GM18499 (cell line): ENCODE results near the gene CACNB1.

Source experiments
- ATAC-seq: cut with Tn5 transposase; IDR thresholded peaks from one replicate; pipeline ENCODE4 v1.9.1; 2021; ENCODE audit warnings: moderate number of reproducible peaks; ENCODE audit not compliant: insufficient read depth, unreplicated experiment

The CACNB1 gene

DNA sequence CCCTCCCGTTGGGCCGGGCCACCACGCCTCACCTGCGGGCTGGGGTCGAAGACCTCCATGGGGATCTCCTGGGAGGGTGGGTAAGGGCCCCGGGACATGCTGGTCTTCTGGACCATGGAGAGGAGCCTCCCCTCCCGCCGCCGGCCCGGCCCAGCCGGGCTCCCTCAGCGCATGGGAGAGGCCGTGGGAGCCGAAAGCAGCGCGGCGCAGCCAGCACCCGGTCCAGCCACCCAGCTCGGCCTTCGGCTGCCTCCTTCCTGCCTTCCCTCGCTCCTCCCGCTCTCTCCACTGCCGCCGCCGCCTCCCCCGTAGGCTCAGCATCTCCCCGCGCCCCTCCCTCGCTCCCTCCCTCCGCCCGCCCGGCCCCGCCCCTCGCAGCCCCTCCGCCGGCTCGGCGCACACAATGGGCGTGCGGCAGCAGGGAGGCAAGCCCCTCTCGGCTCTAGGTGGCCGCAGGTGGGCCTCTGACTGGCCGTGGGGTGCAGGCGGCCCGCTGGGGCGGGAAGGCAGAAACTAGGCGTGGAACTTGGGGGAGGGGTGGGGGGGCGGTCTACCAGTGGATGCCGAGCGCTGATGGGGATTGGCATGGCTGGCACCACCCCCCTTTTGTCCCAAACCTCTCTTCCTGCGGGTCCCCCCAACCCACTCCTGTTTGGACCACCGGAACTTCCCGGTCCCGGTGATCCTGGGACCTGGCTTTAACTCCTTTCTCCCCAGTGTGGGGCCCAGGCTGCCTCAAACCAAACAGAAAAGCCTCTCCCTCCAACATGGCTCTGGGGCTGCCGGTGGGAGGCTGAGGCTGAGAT lies at the start of gene CACNB1:
TSS of gene CACNB1 (minus strand) at position 290 of the 806 bp plus-strand sequence. CDS start at position 116, 174 bp downstream.
- ATAC-seq: no peak

DNA sequence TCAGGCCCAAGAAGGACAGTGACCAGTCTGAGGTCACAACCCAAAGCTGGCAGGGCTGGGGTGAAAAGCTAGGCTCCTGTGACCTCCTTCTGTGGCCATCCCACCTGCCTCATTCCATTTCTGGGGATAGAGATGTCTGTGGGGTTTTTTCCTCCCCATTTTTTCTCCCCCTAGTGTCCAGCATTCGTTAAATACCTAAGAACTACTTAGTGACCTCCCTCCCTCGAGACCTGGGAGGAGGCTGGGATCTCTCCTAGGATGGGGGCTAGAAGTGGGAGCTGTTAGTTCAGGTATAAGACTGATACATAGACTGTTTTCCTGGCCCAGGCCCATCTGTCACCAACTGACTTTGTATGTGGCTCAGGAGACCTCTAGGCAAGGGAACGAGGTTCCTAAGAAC lies 48.8 kb upstream of the CACNB1 start:
- ATAC-seq: no peak

GRCh38 chr17:39244600-39245570 lies 47.4 kb upstream of the CACNB1 start:
- ATAC-seq: no peak

DNA sequence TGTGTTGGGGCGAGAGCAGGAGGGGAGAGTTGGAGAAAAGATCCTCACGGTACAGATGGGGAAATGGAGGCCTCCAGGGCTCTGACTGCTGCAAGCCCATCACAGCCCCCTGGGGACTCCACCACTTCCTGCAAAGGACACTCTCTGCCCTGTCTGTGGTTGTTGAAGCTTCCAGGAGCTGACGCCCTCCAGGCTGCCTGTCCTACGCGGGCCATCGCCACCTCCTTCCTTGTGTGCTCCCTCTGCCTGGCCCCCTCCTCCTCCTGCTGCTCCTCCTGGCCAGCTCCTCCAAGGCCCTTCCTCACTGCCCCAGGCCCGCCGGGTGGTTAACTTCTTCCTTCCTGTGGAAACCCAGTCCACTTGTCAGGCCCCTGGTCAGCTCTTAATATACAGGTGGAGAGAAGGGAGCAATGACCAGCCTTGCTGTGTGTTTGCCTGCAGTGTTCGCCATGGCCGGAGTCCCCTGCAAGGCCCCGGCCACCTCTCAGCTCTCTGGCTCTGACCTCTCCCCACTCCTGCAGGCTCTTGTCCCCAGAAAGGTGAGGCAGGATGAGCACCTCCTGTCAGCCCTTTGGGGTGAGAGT lies 46.6 kb upstream of the CACNB1 start:
- ATAC-seq: no peak

DNA sequence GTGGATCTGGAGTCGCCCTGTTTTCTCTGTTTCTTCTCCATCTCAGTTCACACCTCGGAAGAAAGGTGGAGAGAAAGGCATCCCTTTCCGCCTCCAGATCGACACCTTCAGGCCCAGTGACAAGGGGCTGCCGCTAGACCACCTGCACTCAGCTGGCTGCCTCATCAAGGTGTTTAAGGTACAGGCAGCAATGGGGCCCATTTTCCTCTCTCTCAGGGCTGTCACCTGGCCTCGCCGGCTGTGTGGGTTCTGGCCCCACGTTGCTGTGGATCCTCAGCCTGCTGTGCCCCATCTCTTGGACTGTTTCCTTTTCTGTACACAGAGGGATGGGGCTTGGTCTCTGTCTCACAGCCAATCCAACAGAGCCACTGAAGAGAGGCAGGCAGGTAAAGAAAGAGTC lies 45.7 kb upstream of the CACNB1 start:
- no peak for ATAC-seq

- no peak for ATAC-seq
Measured at GRCh38 chr17:39240631-39241030, 43.2 kb upstream of the CACNB1 start.

GRCh38 chr17:39239640-39240314 lies 42.3 kb upstream of the CACNB1 start:
- ATAC-seq: no peak

GRCh38 chr17:39238311-39238972 lies 41.0 kb upstream of the CACNB1 start:
- no peak for ATAC-seq

GRCh38 chr17:39237586-39237985 lies 40.1 kb upstream of the CACNB1 start:
- no peak for ATAC-seq

DNA sequence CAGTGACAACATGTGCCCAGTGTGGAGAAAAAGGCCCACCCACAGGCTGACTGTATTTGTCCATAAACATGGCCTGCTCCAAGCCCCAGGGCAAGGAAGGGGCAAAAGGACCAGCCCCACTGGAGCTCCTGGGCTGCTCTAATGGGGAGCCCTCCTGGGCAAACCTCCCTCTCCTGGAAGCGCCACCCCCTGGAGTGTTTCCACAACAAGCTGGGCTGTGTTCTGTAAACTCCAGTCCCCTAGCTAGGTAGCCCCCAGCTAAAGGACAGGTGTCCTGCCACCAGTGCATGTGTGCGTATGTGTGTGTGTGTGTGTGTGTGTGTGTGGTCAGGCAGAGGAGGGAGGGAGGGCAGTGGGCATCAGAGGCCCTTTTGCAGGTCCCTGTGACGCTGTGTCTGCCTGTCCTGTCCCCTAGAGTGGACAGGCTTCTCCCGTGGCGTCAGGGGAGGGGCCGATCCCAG lies 39.5 kb upstream of the CACNB1 start:
- no peak for ATAC-seq

DNA sequence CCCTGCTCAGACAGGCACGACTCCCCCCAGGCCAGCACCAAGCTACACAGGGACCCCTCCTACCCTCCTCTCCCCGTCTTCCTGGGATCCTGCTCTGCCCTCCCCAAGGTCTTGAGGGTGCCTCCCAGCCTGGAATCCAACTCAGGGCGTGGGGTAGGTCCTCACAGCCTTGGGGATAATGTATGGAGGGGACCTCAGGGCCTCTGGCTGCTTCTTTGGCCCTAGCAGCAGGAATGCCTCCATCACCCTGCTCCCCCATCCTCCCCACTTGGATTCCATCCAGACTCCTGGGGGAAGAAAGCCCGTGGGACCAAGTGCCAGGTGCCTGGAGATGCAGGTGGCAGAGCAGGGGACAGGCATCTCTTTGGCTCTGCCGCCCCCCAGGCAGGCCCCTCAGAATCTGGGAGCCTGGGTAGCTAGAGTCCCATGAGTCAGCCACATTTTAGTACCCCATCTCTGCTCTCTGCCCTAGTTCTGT lies 39.0 kb upstream of the CACNB1 start:
- no peak for ATAC-seq

- ATAC-seq: no peak
Measured at GRCh38 chr17:39235555-39236449, 38.3 kb upstream of the CACNB1 start.

DNA sequence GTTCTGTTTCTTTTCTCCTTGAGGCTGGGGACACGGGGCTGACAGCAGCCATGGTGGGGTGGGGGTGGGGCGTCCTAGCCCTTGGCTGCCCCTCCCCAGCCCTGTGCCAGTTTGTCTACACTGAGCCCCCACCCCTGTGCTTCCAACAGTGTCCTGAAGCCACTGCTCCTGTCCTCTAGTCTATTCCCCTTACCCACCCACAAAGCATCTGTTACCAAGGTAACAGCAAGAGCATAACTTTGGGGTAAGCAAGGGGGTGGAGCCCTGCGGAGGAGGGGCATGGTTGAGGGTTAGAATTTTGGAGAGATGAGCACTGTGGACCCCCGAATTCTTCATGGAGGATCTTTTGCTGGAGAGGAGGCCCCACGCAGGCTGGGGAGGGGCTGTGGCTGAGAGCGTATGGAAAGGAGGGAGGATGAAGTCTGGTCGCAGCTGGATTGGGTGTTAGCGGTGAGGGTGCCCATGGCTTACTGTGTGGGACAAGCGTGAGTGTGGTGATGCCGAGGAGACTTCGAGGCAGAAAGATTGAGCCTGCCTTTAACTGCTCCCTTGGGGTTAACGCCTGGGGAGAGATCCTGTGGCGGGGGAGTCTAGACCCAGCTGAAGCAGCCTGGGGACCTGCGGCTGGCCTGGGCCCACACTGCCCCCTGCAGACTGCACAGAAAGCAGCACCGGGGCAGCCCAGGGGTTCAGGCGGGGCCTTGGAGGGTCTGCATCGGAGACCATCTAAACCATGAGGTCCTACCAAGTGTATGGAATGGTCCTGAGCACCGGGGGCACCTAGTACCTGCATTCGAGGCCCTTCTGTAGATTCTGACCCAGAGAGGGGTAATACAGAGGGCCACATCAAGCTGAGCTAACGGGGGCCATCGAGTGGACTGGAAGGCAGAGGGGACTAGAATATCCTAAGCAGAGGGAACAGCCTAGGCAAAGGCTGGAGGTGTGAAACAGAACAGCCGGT lies 34.4 kb upstream of the CACNB1 start:
- no peak for ATAC-seq

DNA sequence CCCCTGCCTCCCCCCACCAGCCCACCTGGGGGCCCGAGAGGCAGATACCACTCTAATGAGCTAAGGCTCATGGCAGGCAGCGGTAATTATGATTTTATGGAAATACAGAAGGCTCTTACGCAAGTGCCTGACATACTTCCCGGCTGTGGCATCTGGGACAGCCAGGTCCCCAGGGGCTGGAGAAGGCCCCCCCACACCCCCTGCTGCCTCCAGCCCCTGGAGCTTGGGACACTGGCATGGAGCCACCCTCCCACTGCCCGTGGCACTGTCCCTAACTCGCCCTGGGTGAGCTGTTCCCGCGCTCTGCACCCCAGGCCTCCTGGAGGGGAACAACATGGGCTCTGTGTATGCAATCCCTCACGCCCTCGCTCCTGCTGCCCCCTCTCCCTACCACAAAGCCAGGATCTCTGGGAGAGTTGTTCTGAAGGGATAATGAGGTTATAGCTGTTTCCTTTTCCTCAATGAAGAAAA lies 33.7 kb upstream of the CACNB1 start:
- ATAC-seq: no peak

- no peak for ATAC-seq
Measured at GRCh38 chr17:39230361-39230760, 32.9 kb upstream of the CACNB1 start.

DNA sequence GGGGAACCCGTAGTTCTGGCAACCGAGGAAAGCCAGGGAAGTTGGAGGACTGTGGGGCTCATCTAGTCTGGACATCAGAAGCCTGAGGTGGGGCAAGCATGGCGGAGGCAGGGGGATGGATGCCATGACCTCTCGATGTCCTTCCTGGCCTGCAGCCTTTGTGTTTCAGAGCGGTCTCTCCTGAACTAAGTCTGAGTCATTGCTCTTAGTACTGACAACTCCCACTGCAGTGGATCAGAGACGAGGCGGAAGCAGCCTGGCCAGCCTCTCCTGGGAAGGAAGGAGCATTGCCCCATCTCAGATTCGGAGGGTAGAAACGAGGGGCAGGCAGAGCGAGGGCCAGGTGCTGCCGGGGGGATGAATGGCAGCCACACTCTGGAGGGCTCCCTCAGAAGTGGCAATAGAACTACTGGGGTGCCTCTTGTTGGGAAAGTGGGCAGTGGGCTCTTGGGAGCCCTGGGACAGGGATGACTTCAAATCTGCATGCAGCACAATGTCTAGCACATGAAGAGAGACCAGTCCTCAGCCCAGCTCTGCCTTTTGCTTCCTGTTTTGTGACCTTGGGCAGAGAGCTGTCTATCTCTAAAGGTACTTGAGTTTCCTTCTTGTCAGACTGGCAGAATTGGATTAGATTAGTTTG lies 31.9 kb upstream of the CACNB1 start:
- ATAC-seq: no peak
